ENCODE measurements around the gene LSM12. TPM values are rescaled to one million over a fixed set of nuclear protein-coding genes. Genes with fewer than 3 reads are reported as not detected.

The LSM12 gene
- total RNA-seq, 1 donor = 77.5 TPM

GRCh38 chr17:43992641-43993040, 73.8 kb downstream of the LSM12 start:
- no peak overlapping the region for H3K4me3 ChIP-seq (ENCODE audit: low read depth, low read length)
- no peak for TF ChIP-seq CTCF (IDR thresholded peaks at IDR 0.05; ENCODE audit: insufficient read depth, low read length)
- no peak for DNase-seq (ENCODE audit: low read depth)

GRCh38 chr17:43988301-43988700, 78.2 kb downstream of the LSM12 start:
- DNase-seq (ENCODE audit: low read depth) = no peak
- H3K4me3 ChIP-seq (ENCODE audit: low read depth, low read length) = no peak overlapping the region
- no peak for TF ChIP-seq CTCF (IDR thresholded peaks at IDR 0.05; ENCODE audit: insufficient read depth, low read length)

- no peak overlapping the region for H3K4me3 ChIP-seq (ENCODE audit: low read depth, low read length)
- DNase-seq (ENCODE audit: low read depth) = no peak
- TF ChIP-seq CTCF (IDR thresholded peaks at IDR 0.05; ENCODE audit: insufficient read depth, low read length) = no peak
Observed at GRCh38 chr17:43987131-43988021, 79.1 kb downstream of the LSM12 start.

GRCh38 chr17:43986225-43986981, 80.1 kb downstream of the LSM12 start:
- no peak for DNase-seq (ENCODE audit: low read depth)
- no peak overlapping the region for H3K4me3 ChIP-seq (ENCODE audit: low read depth, low read length)
- TF ChIP-seq CTCF (IDR thresholded peaks at IDR 0.05; ENCODE audit: insufficient read depth, low read length) = no peak

GRCh38 chr17:43984521-43984920, 82.0 kb downstream of the LSM12 start:
- no peak for DNase-seq (ENCODE audit: low read depth)
- no peak for TF ChIP-seq CTCF (IDR thresholded peaks at IDR 0.05; ENCODE audit: insufficient read depth, low read length)
- H3K4me3 ChIP-seq (ENCODE audit: low read depth, low read length) = no peak overlapping the region

Small RNAs within 50 kb of the gene (small RNA-seq; reads per million reads assigned to genes)
- not detected for gene RF00012

Other genes with a start within 250 kb of the LSM12 start
- gene MPP3, start 233.5 kb downstream of the LSM12 start, total RNA-seq (ENCODE audit: low replicate concordance) = 5.7 and 9.6 TPM in 2 replicates
- not detected in 2 replicates for gene CD300LG, start 219.5 kb downstream of the LSM12 start, total RNA-seq (ENCODE audit: low replicate concordance)
- 3.2 and 3.3 TPM in 2 replicates for gene MPP2, start 159.1 kb downstream of the LSM12 start, total RNA-seq (ENCODE audit: low replicate concordance)
- not detected in 2 replicates for gene PPY, start 124.2 kb downstream of the LSM12 start, total RNA-seq (ENCODE audit: low replicate concordance)
- not detected in 2 replicates for gene PYY, start 112.7 kb downstream of the LSM12 start, total RNA-seq (ENCODE audit: low replicate concordance)
- 0.16 and 2.5 TPM in 2 replicates for gene NAGS, start 62.0 kb downstream of the LSM12 start, total RNA-seq (ENCODE audit: low replicate concordance)
- 28.5 and 41.9 TPM in 2 replicates for gene TMEM101, start 51.7 kb downstream of the LSM12 start, total RNA-seq (ENCODE audit: low replicate concordance)
- 9.5 and 38.9 TPM in 2 replicates for gene G6PC3, start 4.1 kb upstream of the LSM12 start, total RNA-seq (ENCODE audit: low replicate concordance)
- gene HDAC5, start 57.0 kb upstream of the LSM12 start, total RNA-seq (ENCODE audit: low replicate concordance) = 29.4 and 53.1 TPM in 2 replicates
- gene HROB, start 75.3 kb upstream of the LSM12 start, total RNA-seq (ENCODE audit: low replicate concordance) = 0.25 and 6.1 TPM in 2 replicates
- gene ASB16, start 104.0 kb upstream of the LSM12 start, total RNA-seq (ENCODE audit: low replicate concordance) = 0.27 TPM in 1 of 2 replicates, not detected in the other
- 23.0 and 29.4 TPM in 2 replicates for gene TMUB2, start 120.3 kb upstream of the LSM12 start, total RNA-seq (ENCODE audit: low replicate concordance)
- 36.6 and 108 TPM in 2 replicates for gene ATXN7L3, start 133.2 kb upstream of the LSM12 start, total RNA-seq (ENCODE audit: low replicate concordance)
- gene UBTF, start 153.0 kb upstream of the LSM12 start, total RNA-seq (ENCODE audit: low replicate concordance) = 64.2 and 195 TPM in 2 replicates
- not detected in 2 replicates for gene SLC4A1, start 201.5 kb upstream of the LSM12 start, total RNA-seq (ENCODE audit: low replicate concordance)
- gene RUNDC3A, start 241.9 kb upstream of the LSM12 start, total RNA-seq (ENCODE audit: low replicate concordance) = not detected in 2 replicates

All from fibroblast of the aortic adventitia (primary cell).